Left hindlimb (tissue), 1 donor: Measurements from ENCODE around the gene TAAR5.
"Not testable (repeated sequence)": the region's sequence is repeated elsewhere in the genome, so short reads cannot be mapped to it uniquely, and the experiment has no call there.

Experiments used
- DNase-seq: peaks from one replicate; pipeline ENCODE4 v3.0.0-alpha.2; 2018

The TAAR5 gene

GRCh38 chr6:132569170-132569569 is 20.4 kb downstream of the TAAR5 start:
- DNase-seq = no peak

DNA sequence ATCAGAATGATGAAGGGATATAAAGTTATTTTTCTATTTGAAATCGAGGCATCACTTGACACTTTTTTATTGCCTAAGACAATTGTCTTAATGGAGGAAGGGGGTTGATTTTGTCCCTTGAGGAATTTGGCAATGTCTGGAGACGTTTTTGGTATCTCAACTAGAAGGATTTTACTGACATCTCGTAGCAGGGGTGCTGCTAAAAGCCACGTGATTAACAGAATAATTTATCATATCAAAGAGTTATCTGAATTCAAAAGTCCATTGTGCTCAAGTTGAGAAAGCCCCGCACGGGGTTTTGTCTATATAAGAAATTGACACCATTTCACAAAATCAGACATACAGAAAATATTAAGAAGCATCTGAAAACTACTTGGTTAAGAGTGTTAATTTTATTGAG is 20.9 kb downstream of the TAAR5 start:
- DNase-seq = no peak

DNA sequence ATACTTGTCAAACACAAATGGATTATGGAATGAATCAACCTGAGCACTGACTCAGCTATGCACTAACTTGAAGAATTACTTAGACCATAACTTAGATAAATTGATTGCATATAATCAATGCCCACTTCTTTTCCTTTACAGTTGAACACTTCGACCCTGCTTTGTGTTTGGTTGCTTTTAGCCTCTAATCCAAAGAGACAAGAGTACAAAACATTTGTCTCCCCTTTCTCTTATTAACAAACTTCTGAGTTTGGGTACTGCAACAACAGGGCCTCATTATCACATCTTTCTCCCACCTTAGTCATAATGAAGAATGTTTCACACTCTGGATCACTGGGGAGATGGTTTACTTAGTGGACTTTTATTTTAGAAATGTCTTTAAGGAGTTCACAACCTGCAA is 22.0 kb downstream of the TAAR5 start:
- no peak for DNase-seq

DNA sequence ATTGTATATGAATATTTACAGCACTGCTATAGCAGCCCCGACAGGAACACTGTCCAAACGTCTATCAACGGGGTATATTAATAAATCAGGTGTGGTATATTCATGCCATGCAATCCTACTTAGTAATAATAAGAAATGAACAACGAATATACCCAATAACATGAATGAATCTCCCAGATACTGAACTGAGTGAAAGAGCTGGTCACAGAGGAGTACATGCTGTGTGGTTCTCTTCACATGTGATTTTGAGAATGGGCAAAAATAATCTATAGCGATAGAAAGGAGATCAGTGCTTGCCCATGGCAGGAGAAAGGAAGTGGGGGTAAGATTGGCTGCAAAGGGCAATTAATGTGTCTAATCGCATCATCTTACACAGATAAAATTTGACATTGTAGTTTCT is 23.1 kb downstream of the TAAR5 start:
- DNase-seq = no peak

- not testable (repeated sequence) for DNase-seq
Observed at GRCh38 chr6:132560087-132560486, 29.5 kb downstream of the TAAR5 start.

GRCh38 chr6:132552372-132552771 is 37.2 kb downstream of the TAAR5 start, which contains the start of gene TAAR8:
Gene TAAR8, plus strand, starts transcription at chr6:132552672. Its CDS starts 21 bp downstream, at chr6:132552693.
- no peak for DNase-seq

DNA sequence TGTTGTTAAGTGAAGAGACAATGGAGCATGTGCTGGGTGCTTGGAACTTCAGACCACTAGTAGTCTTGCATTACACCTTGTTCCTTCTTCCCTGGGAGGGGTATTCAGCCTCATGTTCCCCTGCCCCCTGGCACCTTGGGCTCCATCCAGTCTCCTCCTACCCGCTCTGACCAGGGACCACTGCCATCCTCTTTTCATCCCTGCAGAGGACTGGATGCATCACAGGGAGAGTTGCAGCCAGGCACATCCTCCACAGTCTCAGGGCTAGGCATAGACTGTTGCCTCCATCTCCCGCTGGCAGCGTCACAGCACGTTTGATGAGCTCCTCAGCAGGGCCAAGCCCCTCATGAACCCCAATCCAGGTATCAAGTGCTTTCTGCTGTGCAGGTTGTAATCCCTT is 38.3 kb downstream of the TAAR5 start:
- no peak for DNase-seq

- DNase-seq = no peak
Observed at GRCh38 chr6:132548746-132549463, 40.6 kb downstream of the TAAR5 start.

DNA sequence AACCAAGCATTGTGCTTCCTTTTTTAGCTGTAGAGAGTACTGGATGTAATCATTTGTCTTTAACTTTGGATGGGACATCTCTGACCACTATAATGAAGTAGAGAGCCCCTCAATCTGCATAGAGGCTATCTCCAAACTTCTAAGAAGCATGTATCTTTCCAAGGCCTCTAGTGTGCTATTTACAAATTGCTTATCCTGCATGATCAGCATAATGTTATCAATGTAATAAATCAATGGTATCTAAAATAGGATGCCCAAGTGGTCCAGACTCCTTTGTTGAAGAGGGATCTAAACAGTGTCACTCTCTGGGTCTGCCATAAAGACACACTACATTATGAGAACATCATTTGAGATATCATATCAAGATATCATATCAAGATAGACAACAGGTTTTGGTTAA is 44.7 kb downstream of the TAAR5 start:
- no peak for DNase-seq
